GM18907 (cell line): Measurements from ENCODE around the gene NUPR1.
"Not testable (repeated sequence)": the region's sequence is repeated elsewhere in the genome, so short reads cannot be mapped to it uniquely, and the experiment has no call there.

Experiments used
- ATAC-seq: cut with Tn5 transposase; IDR thresholded peaks from one replicate; pipeline ENCODE4 v1.9.1; 2021; ENCODE audit warnings: mild to moderate bottlenecking, moderate library complexity; ENCODE audit not compliant: unreplicated experiment

The NUPR1 gene

DNA sequence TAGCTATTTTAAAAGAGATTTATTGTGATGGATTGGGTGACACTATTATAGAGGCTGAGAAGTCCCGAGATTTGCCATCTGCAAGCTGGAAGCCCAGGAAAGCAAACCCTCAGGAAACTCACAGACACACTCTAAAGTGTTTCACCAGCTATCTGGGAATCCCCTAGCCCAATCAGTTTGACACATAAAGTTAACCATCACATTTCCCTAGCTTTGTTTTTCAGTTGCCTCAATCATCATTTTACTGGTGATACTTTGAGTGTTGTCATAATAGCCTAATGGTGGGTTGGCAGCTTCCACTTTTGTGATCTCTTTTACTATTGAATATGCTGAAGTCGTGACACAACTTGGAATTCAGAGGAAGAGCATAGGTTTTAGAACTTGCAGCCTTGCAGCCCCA lies 16.8 kb upstream of the NUPR1 start:
- ATAC-seq = no peak

DNA sequence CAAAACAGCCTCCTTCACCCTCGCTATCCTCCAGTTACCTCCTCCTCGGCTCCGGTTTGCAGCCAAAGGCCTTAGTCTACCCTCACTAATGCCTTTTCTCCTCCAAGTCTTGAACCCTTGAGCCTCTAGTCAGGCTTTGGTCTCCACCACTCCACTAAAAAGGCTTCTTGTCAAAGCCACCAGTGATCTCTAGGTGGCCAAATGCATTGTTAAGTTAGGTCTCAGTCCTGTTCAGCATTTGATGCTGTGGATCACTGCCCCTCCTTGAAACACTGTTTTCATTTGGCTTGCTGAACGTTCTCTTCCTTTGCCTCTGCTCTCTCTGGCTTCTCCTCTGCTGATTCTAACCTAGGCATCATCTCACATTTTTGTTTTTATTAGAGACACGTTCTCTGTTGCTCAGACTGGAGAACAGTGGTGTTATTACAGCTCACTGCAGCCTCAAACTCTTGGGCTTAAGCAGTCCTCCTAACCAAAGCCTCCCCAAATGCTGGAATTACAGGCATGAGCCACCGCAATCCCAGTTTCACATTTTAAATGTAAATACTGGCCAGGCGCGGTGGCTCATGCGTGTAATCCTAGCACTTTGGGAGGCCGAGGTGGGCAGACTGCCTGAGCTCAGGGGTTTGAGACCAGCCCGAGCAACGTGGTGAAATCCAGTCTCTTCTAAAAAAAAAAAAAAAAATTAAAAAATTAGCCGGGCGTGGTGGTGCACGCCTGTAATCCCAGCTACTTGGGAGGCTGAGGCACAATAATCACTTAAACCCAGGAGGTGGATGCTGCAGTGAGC lies 16.1 kb upstream of the NUPR1 start:
- ATAC-seq = peak; percentile 8

DNA sequence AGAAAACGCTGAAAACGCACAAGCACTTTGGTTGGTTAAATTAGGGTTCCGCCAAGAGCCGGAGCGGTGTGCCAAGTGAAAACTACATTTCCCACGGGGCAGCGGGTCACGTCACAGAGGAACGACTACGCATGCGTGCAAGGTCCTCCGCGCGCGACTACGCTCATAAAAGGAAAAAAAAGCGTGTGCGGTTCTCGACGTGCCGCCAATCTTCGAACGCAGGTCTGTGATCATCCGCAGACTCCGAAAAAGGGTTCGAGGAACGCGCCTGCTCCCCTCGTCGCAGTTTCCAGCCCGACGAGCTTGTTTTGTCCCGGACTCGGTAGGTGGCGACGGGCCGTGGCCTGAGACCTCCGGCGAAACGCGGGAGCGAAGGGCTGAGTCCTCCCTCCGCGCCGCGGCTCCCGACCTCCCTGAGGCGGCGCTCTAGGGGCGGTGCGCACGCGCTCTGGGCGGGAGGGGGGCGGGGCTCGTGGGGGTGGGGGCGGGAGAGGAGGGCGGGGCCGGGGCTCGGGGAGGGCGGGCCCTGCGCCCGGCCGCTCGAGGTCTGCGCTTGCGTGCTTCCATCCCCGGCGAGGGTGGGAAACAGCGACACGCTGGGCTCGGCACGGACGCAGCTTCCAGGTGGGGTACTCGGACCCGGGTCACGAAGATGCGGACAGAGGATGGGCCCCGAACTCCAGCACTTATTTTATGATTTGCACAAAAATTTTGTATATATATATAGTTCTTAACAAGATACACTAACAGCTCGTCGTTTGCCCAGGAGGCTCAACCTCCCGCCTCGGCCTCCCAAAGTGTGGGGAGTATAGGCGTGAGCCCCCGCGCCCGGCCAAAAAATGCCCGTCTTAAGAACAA lies 15.2 kb upstream of the NUPR1 start, which contains the start of gene SGF29:
TSS of gene SGF29 (plus strand) at position 145 of the 858 bp plus-strand sequence. CDS start 27,150 bp downstream, outside the sequence.
- peak; percentile 71 for ATAC-seq

GRCh38 chr16:28549301-28549899 lies 10.6 kb upstream of the NUPR1 start:
- no peak for ATAC-seq

DNA sequence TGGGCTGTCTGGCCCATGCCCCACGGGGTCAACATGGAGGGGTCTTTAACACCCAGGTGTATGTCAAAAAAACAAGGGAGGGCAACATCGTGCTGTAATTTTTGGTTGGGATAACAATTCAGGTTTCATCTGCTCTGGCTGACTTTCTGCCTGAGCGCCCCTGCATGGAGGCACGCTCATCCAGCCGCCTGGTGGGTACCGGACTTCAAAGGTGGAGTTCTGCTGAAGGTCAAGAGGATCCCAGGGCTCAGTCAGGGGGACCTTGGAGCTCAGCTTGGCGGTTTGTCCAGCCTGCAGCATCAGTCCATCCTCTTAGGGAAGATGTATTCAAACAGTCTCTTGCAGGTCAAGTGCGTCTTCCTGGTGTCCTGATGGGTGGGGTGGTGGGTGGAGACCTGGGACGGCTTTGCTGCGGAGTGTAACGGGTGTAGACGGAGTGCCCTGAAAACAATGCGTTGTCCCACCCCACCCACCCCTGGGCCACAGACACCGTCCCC lies 9.6 kb upstream of the NUPR1 start:
- ATAC-seq = no peak

DNA sequence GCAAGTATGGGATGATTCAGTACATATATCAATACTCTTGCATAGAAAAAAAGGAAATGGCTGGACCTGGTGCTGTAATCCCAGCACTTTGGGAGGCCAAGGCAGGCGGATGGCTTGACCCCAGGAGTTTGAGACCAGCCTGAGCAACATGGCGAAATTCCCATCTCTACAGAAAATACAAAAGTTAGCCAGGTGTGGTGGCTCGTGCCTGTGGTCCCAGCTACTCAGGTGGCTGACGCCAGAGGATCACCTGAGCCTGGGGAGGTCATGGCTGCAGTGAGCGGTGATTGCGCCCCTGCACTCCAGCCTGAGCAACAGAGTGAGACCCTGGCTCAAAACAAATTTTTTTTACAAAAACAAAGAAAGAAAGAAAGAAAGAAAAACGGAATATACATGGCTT lies 7.9 kb upstream of the NUPR1 start:
- ATAC-seq = no peak

DNA sequence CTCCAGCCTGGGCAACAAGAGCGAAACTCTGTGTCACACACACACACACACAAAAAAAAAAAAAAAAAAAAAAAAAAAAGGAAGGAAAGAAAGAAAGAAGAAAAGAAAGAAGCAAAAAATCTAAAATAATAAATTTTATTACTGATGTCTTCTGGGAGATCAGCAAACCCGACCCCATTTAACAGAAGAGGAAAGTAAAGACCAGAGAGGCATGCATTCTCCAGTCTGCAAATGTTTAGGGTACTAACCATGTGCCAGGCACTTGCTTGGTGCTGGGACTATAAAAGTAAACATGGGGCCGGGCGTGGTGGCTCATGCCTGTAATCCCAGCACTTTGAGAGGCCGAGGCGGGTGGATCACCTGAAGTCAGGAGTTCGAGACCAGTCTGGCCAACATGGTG lies 7.2 kb upstream of the NUPR1 start:
- ATAC-seq = not testable (repeated sequence)

DNA sequence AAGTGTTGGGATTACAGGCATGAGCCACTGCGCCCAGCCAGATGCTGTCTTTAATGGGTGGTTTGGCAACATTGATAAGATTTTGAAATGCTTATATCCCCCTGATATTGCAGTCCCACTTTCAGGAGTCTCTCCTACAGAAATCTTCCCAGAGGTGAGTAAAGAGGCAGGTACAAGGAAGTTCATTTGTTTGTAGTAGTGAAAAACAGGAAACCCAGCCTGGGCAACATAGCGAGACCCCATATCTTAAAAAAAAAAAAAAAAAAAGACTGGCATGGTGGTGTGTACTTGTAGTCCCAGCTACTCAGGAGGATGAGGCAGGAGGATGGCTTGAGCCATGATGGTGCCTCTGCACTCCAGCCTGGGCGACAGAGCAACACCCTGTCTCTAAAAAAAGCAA lies 6.2 kb upstream of the NUPR1 start:
- ATAC-seq = no peak

DNA sequence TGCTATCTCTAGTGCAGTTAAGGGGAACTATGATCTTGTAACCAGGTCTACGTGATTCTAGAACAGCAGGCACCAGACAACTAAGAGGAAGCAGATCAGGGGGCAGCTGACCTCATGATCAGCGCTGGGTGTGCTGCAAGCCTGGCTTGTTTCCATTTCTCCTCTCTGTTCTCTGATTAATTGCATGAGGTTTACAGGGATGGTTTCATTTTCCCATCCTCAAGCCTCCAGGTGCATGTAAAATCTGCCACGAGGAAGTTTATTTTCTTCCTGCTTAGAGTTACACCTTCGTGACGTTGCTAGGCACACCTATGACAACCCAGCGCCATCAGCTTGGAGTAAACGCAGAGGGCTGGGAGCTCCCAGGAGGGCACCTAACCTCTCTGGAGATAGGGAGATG lies 4.3 kb upstream of the NUPR1 start:
- ATAC-seq = no peak

DNA sequence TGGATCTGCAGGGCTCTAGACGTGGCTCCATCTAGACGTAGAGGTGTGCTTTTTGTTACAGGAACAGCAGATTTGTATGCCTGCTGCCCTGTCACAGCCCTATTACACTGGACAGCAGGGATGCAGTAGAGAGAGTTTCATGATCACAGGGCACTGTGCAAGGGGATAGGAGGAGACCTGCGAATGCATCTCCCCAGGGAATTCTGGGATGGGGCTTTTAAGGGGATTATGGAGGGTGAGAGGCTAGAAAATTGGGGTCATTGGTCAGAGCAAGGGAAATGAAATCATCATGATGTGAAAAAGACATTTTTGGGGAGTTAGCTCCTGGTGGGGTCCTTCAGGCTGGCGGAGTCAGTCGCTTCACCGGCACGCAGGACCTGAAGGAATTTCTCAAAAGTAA lies 3.9 kb upstream of the NUPR1 start:
- no peak for ATAC-seq

DNA sequence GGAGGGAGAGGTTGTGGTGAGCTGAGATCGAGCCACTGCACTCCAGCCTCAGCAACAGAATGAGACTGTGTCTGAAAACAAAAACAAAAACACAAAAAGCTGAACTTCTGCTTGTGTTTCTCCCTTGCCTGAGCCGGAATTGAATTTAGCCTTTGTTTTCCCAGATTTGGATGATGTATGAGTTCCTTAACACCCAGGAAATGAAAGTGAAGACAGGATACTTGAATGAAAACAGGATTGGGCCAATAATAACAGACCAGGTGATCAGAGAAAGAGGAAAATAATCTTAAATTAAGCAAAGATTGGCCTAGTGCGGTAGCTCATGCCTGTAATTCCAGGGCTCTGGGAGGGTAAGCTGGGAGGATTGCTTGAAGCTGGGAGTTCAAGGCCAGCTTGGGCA lies 1.6 kb upstream of the NUPR1 start:
- no peak for ATAC-seq

DNA sequence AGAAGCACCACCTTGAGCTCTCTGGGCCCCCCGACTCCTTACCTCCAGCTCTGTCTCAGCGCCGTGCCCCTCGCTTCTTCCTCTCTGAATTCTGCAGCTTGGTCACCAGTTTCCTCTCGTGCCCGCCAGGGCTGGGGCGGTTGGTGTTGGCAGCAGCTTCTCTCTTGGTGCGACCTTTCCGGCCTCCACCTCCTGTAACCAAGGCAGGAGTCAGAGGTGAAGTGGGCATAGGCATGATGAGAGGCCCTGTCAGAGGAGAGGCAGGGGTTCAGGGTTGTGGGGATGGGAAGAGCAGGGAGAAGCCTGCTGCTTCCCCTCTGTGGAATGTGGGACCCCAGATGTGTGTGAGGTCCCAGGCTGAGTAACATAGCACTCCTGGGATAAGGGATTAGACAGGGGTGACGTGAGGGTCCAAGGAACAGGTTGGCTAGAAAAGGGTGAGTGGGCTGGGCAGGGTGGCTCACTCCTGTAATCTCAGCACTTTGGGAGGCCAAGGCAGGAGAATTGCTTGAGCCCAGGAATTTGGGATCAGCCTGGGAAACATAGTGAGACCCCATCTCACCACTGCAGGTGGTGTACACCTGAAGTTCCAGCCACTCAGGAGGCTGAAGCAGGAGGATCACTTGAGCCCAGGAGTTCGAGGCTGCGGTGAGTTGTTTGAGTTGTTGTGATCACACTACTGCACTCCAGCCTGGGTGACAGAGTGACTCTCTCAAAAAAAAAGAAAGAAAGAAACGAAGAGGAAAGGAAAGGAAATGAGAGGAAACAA lies 626 bp downstream of the NUPR1 start:
- no peak for ATAC-seq

DNA sequence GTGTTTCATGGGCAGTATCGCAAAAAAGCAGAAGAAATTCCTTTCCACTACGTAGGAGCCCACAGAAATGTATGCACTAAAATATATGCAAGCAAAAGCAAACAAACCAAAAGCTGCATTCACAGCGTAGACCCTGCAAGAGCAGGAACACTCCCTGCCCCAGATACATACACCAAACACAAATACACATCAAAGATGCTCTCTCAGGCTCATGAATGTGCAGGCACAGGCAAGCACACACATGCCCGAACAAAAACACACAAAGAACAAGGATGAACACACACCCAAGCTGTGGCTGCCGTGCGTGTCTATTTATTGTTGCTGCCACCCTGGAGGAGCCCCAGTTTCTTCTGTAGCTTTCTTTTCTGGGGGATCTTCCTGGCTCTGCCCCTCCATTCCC lies 1.7 kb downstream of the NUPR1 start:
- ATAC-seq = no peak

GRCh38 chr16:28534542-28535373 lies 4.0 kb downstream of the NUPR1 start:
- no peak for ATAC-seq

DNA sequence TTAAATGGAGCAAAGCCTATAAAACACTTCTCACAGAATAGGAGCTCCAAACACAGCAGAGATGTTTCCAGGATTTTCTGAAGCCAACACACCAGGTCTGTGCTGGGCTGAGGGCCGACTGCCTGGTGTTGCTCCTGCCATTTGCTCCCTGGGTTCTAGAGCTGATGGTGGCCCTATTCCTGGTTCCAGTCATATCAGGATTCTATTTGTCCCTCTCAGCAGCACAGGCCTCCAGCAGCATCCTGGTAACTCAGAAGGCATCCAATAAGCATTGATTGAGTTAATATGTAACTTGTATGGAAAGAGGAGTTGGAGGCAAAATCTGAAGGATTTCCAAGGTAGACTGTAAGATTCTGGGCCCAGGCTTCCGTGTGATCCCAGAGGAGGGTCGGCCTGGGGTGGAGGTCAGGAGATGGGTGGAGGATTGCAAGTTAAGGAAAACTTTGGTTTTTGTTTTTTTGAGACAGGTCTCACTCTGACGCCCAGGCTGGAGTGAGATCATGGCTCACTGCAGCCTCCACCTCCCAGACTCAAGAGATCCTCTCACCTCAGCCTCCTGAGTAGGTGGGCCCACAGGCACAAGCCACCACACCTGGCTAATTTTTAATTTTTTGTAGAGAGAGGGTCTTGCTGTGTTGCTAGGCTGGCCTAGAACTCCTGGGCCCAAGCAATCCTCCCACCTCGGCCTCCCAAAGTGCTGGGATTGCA lies 5.7 kb downstream of the NUPR1 start:
- no peak for ATAC-seq

GRCh38 chr16:28531777-28532744 lies 6.7 kb downstream of the NUPR1 start:
- no peak for ATAC-seq

- ATAC-seq = no peak
Measured at GRCh38 chr16:28529124-28529523, 9.7 kb downstream of the NUPR1 start.

- ATAC-seq = no peak
Measured at GRCh38 chr16:28528463-28528867, 10.3 kb downstream of the NUPR1 start.
